EL (cell line): ENCODE results near the gene MROH9.

Experiments used
- DNase-seq: peaks from one replicate; pipeline ENCODE4 v3.0.0-alpha.2; 2016

The MROH9 gene

DNA sequence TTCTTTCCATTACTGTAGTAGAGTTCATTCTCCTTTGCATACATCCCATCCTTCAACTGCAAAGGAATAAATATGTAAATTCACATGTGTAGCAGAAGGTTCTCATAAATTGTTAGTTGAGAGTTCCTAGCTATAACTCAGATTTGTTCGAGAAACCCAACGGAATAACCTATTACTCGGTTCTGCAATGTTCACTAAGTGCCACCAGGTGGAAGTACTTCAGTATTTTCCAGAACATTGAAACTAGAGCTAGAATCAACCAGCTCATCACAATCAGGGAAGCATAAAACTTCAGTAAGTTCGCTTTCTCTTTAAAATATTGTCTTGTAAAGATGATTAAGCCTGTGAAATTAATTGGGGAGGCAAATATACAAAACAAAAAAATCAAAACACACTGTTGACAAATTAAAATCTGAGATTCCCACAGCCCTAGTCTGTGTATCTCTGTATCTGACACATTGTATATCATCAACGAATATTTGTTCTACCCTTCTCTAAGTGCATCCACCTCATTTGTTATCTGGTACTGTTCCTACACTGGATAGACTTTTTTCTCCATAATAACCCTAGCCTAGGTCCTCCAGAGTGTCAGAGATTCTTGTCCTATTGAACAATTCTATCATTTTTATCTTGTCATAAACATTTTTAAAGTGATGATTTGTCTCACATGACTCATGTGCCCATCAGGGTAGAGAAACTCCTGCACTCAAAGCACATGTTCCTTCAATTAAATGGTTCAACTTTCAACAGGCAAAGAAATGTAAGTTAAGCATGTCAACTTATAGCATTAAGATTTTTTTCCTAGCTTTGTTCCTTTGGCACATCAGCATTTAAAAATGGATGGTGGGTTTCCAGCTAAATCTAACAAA, 31.9 kb downstream of the MROH9 start:
- peak; percentile 48 for DNase-seq

DNA sequence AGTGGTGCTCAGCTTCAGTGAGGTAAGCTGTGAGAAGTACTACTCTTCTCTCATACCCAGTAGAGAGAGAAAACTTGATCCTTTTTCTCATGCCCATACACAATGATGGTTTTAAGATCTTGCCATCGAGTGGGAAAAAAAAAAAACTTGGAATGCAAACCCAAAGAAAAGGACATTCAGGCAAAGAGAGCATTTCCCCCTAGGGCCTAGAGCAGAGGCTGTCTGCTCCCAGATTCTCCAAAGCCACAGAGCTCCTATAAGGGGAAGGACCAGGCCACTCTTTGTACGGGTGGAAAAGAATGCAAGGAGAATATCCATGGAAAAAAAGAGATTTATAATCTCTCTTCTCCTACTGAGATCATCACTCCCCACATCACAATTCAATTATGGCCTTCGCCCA, 34.9 kb downstream of the MROH9 start:
- DNase-seq = no peak

DNA sequence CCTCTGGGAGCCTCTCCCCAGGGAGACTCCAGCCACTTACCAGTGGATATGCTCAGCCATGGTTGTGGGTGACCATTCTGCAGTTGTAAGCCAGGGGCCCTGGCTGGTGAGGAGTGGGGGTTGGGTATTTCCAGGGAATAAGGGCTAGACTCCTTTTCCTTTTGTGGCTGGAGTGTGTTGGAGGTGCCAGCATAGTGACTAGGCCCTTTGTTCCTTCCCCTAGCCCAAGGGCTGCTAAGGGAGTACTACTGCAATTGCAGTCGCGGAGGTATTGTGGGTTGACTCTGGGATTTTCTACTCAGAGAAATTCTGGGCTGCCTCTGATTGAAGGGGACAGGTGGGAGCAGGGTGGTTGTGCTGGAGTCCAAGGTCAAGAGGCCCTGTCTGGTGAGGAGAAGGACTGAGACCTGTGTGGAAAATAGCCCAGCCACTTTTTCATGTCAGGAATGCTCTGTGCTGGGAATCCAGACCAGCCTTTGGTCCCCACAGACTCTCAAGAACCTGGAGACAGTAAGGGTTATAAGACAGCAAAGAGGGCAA, 43.1 kb downstream of the MROH9 start:
- DNase-seq = no peak

DNA sequence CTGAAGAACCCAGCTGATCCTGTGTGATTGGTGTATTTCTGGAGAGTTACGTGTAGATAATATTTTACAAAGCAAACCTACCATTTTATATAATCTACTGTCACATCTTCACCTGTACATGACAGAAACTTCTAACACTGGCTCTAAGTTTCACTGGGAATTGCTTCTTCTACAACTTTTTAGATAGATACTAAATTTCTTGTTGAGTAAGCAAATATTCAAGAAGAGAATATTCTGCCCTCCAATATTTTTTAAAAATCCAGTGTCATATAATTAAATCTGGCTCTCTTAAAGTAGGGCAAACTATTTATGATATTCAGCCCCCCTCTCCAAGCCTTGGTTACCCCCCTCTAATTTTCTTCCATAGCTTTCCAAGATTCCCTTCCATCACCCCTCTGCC, 50.1 kb downstream of the MROH9 start:
- DNase-seq = no peak

DNA sequence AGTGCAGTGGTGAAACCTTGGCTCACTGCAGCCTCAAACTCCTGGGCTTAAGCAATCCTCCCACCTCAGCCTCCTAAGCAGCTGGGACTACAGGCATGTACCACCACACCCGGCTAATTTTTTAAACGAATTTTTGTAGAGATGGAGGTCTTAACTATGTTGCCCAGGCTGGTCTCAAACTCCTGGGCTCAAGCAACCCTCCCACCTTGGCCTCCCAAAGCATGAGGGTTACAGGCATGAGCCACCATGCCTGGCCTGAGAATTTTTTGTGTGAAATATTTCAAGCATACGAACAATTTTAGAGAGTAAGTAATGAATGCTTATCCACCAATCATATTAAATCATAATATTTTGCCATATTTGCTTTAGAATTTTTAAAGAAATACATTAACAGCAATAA, 51.6 kb downstream of the MROH9 start:
- no peak for DNase-seq

DNA sequence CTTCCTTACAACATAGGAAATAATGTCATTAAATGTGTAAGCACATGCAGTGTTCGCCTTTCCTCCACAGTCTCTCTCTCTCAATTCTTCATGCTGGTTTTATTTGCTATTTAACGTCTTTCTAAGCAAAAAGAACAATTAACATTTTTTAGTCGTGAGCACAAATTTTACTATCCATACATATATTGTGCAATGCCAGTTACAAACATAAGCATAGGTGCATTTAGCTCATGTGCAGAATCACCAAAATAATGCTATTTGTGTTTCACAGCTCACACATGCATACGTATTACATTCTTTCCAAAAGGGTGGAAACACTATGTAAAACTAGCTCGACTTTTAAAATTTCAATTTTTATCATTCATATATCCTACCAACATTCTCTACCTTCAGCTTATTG, 52.1 kb downstream of the MROH9 start:
- no peak for DNase-seq

DNA sequence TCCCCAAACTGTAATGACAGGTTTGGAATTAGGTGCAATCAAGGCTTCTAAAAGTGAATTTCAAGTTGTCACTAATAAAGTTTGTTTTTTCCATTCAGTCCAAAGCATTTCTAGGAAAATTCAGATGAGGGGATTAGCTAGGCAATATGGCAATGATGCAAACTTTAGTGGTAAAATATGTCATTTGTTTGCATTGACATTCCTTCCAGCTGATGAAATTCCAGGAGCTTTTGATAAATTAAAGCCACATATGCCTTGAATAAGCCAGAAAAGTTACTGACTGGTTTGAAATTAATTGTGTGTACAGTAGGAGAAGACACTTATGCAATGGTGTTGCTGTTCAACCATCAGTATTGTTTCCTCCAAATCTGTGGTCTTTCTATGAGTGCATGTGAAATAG, 57.8 kb downstream of the MROH9 start:
- no peak for DNase-seq

DNA sequence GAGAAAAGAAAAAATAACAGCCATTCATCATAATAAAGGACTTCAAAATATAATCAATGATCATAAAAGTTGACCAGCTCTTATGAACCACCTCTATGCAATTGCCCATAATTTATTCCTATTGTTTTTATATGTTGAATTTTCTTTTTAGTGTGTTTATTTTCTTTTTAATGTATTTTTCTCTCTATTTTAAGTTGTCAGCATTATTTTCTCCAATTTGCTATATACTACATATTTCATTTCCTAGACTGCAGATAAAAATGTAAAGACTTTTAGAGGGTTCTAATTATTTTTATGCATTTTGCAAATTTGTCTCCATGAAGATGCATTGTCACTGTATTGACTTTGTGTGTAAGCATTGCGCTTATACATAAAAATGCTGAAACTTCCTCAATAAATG, 58.4 kb downstream of the MROH9 start:
- DNase-seq = no peak

DNA sequence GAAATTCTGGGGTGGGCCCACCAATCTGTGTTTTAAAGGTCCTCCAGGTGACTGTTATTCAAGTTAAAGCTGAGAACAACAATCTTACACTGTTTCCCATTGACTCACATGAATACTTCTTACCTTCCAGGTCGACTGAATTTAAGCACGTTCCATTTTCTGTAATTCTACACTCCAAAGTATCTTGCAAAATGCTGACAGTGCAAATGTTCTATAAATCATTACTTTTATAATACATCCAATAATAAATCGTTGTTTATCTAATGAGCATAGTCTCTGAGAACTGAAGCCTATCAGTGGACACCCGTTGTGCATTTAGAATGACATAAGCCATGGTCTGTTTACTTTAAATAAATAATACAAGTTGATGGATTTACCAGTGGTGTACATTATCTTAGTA, 79.5 kb downstream of the MROH9 start:
- DNase-seq = no peak

DNA sequence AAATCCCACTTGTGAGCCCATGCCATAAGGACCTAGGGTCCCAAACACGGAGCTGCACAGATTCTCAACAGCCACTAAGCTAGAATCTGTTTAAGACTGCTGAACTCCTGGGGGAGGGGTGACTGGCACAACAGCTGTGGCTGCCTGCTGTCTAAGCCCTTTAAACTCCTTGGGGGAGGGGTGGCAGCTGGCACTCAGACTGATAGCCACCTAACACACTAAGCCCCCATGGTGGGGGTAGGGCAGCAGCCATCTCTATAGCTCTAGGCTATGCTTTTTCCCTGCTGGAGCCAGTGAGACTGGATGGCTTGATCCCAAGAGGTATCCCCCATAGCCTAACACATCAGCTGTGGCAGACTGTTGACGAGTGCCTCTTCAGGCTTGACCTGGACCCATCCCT, 82.1 kb downstream of the MROH9 start:
- DNase-seq = no peak

DNA sequence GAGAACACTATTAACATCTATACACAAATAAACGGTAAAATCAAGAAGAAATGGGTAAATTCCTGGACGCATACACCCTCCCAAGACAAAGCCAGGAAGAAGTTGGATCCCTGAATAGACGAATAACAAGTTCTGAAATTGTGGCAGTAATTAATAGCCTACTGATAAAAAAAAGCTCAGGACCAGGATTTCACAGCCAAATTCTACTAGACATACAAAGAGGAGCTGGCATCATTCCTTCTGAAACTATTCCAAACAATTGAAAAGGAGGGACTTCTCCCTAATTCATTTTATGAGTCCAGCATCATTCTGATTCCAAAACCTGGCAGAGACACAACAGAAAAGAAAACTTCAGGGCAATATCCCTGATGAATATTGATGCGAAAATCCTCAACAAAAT, 84.6 kb downstream of the MROH9 start:
- DNase-seq = no peak

DNA sequence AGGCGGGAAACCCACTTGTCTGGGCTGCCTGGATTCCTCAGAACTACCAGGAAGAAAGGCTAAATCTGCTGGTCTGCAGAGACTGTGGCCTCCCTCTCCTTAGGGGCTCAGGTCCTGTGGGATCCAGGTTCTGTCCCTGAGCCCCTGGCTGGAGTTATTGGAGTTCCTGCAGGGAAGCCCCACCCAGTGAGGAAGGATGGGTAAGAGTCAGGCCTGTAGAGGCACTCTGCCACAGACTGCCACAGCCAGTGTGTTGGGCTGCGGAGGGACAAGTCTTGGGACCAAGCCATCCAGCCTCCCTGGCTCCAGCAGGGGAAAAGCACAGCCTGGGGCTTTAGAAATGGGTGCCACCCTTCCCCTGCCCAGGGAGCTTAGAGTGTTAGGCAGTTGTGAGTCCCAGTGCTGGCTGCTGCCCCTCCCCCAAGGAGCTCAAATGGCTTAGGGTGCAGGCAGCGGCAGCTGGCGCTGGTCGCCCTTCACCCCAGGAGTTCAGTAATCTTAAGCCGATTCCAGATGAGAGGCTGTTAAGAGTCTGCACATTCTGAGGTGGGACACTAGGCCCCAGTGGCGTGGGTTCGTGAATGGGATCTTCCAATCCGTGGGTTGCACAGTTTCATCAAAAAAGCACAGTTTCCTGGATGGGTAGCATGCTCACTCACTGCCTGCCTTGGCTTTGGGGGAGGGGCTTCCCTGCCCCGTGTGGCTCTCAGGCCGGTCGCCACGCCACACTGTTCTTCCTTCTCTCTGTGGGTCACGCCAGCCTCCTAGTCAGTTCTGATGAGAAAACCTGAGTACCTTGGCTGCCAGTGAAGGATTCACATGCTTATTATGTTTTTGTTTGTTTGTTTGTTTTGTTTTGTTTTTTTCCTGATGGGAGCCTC, 97.7 kb downstream of the MROH9 start:
- DNase-seq = no peak

DNA sequence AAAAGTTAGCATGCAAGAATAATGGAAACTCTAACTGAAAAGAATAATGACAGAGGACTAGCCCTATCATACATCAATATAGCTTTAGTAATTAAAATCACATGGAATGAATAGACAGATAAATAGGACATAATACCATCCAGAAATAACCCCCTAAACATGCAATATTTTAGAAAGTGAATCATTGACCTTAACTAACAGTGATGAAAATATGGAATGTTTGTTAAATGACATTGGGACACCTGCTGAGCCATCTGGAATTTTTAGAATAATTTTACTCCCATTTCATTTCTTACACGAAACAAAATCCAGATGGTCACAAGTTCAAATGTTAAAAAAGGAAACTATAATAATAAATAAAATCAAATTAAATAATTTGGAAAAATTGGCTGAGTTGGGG, 102.3 kb downstream of the MROH9 start:
- DNase-seq = no peak

DNA sequence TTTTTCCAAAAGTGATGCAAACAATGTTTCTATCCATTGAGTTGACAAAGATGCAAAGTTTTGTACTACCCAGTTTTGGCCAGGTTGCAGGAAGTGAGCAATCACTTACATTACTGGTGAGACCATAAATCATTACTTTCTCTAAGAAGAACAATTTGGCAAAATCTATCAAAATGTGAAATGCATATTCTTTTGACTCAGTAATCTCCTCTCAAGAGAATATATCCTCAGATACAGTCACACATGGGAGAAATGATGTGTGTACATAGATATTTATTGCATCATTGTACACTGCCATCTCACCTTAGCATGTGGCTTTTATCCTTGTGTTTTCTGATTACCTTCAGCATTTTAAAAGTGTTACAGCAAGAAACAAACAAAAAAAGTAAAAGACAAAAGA, 103.0 kb downstream of the MROH9 start:
- no peak for DNase-seq

DNA sequence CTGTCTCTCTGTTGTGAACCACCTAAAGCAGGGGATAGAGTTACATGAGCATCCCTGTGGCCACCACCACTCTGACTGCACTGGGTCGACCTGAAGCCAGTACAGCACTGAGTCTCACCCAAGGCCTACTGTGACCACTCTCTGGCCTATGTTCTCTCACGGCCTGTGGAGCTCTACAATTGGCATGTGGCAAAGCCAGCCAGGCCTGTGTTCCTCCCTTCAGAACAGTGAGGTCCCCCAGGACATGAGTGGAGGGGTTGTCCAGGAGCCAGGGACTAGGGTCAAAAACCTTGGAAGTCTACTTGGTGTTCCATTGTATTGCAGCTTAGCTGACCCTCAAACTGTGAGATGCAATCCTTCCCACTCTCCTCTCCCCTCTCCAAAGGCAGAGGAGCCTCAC, 112.7 kb downstream of the MROH9 start:
- DNase-seq = no peak

DNA sequence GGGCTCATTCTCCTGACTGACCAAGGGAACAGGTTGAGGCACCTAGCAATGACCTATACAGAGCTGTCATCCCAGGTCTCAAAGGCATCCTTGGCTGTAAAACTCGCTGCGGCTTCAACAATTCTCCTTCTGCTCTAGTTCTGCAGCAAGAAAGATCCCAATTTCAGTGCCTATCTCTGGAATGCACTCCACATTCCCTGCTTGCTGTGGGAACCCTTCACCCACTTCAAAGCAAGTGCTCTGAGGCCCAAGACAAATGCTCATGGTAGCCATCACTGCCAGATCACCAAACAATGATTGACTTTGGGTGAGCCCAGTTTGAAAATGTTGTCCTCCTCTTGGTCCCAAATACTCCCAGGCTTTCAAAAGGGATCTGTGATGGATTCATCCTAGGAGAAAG, 117.6 kb downstream of the MROH9 start:
- no peak for DNase-seq

DNA sequence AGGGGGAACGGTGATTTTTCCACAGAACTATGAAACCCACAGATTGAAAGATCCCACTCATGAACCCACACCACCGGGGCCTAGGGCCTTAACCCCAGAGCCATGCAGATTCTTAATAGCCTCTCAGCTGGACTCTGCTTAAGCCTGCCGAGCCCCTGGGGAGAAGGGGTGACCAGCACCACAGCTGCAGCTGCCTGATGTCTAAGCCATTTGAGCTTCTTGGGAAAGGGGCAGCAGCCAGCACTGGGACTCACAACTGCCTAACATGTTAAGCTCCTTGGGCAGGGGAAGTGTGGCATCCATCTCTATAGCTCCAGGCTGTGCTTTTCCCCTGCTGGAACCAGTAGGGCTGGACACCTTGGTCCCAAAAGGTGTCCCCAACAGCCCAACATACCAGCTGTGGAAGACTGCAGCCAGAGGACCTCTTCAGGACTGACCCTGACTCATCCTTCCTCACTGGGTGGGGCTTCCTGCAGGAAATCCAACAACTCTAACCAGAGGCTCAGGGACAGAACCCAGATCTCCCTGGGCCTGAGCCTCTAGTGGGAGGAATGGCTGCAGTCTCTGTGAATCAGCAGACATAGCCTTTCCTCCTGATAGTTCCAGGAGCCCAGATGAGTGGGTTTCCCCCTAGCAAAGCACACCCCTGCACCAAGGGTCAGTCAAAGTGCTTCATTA, 120.8 kb downstream of the MROH9 start:
- DNase-seq = peak; percentile 10

DNA sequence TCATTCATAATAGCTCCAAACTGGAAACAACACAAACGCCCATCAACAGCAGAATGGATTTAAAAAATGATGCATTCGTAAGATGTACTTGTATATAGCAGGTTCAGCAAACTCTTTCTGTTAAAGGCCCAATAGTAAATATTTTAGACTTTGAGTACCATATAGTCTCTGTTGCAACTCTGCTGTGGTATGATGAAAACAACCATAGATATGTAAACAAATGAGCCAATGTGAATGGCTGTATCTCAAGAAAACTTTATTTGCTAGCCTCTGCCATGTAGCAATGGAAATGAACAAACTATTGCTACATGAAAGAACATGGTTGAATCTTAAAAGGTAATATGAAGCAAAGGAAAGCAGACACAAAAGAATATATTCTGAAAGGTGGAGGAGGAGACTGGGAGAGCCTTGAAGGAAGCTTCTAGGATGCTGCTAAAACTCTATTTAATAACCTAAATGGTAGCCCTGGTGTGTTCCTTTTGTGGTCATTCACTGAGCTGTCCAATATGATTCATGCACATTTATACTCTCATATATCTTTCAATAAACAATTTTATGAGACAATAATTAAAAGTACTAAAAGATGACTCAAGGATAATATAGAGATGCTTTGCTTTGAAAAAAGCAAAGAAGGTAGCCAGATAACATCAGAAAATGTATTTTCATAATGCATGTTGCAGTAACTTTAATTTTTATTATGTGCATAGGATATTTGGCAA, 126.2 kb downstream of the MROH9 start:
- no peak for DNase-seq

DNA sequence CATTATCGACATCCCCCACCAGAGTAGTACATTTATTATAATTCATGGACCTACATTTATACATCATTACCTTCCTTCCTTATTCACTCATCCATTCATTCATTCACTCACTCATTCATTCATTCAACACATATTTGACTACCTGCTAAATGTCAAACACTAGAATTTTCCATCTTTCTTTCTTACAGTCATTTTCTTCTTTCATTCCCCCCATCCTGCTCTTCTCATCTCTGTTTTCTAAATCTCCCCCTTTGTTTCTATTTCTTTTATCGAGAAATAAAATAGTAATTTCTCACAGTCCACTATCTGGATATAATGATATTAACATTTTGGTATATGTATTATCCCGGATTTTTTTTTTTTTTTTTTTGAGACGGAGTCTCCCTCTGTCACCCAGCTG, 127.6 kb downstream of the MROH9 start:
- no peak for DNase-seq

DNA sequence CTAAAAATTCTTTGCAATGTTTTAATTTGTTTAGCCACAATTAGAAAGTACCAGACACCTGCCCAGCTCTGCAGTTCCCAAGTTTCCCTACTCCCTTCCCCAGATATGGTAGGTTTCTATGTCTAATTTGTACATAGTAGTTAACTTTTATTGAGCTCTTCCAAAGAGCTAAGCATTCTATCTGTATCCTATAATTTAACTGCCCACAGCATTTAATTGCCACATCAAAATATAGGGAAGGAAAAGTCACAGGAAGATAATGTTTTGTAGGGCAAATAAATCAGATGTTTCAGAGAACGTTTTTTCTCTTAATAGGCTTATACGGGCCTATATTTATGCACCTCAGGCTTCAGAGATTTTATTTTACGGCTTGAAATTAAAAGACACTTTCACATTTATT, 139.7 kb downstream of the MROH9 start:
- no peak for DNase-seq

DNA sequence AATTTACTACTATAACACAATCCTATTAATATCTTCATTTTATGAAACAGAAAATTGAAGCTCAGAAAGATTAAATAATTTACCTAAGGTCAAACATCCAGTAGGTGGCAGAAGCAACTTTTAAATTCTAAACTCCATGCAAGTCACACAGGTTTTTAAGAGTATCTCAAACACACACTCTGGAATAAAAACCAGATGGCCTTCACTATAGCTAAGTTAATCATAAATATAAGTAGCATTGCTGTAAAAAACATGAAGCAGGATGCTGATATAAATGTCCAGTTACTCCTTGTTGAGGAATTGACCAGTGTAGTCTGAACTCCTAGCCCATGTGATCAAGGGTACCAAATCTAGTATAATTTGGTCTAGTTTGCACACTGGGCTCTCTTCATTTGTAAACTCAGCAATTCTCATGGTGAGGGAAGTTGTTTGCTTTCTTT, 146.0 kb downstream of the MROH9 start:
- DNase-seq = peak; percentile 8

DNA sequence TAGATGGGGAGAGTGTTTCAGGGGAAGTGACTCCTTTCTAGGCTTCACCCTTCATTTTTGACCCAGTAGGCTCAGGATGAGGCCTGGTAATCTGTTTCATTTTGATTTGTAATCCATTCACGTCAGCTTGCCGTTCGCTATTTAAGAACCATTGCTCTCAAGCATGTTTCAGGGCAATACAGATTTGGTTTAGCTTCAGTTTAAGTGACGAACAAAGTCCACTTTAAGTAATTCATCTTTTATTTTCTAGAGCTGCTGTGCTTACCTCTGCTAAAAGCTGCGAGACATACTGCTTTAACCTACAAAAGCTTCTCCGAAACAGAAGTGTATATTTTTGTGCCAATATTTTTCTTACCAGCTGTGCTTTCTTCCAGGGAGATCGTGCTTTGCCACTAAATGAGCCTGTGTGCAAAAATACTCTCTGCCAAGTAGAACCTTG, 146.4 kb downstream of the MROH9 start:
- DNase-seq = no peak

DNA sequence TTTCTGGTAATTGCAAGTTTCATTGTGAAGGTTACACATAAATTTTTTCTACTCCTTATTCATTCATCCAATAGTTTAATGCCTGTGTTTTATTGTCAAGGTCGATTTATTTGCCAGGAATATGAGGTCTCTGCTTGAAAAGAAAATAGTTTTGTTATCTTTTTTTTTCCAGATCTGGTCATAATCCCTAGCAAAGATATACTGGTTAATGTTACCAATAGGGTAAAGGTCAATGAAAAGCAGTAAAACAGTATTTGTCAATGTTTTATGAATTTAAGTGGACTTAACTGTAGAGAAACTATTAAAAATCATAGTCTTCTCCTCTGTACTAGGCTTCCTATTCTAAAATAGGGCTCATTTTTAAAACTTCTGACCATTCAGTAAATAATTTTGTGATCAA, 147.3 kb downstream of the MROH9 start:
- DNase-seq = no peak
